Measurements from ENCODE around the gene MALL. TPM values are rescaled to one million over a fixed set of nuclear protein-coding genes. Genes with fewer than 3 reads are reported as not detected.
"Not testable (repeated sequence)": the region's sequence is repeated elsewhere in the genome, so short reads cannot be mapped to it uniquely, and the experiment has no call there.

The MALL gene
- total and polyA plus RNA-seq, 3 experiments from 2014 or later = 0.38 to 0.50 (median 0.47) TPM

GRCh38 chr2:110075896-110076295, 39.7 kb downstream of the MALL start:
- H3K27ac Mint-ChIP-seq; H3K4me1 ChIP-seq (ENCODE audit: insufficient read depth, low read length); H3K36me3 ChIP-seq (ENCODE audit: insufficient read depth, low read length); H3K27me3 ChIP-seq (ENCODE audit: insufficient read depth, low read length, poor library complexity, severe bottlenecking); DNase-seq; CTCF ChIA-PET; H3K4me3 Mint-ChIP-seq; H3K4me1 Mint-ChIP-seq; H3K27me3 Mint-ChIP-seq; POLR2A ChIA-PET; H3K27ac ChIP-seq (ENCODE audit: low read depth, low read length); H3K9me3 ChIP-seq (ENCODE audit: low read length); H3K9me3 Mint-ChIP-seq; H3K4me3 ChIP-seq (ENCODE audit: low read length); H3K36me3 Mint-ChIP-seq: not testable (repeated sequence)

- DNase-seq, CTCF ChIA-PET, H3K27ac Mint-ChIP-seq: not testable (repeated sequence)
Observed at GRCh38 chr2:110069869-110070268, 45.8 kb downstream of the MALL start.

GRCh38 chr2:110068153-110068552, 47.5 kb downstream of the MALL start:
- POLR2A ChIA-PET; H3K27me3 Mint-ChIP-seq; H3K36me3 Mint-ChIP-seq; H3K9me3 Mint-ChIP-seq; H3K27me3 ChIP-seq (ENCODE audit: insufficient read depth, low read length, poor library complexity, severe bottlenecking); H3K27ac ChIP-seq (ENCODE audit: low read depth, low read length); H3K27ac Mint-ChIP-seq; H3K4me1 Mint-ChIP-seq; H3K4me1 ChIP-seq (ENCODE audit: insufficient read depth, low read length); H3K4me3 Mint-ChIP-seq; CTCF ChIA-PET; H3K4me3 ChIP-seq (ENCODE audit: low read length); DNase-seq; H3K36me3 ChIP-seq (ENCODE audit: insufficient read depth, low read length); H3K9me3 ChIP-seq (ENCODE audit: low read length): not testable (repeated sequence)

More at GRCh38 chr2:110069869-110070268, 45.8 kb downstream of the MALL start:
- H3K4me3 Mint-ChIP-seq; H3K27me3 Mint-ChIP-seq; H3K4me1 Mint-ChIP-seq; H3K9me3 ChIP-seq (ENCODE audit: low read length); H3K4me3 ChIP-seq (ENCODE audit: low read length); H3K27ac ChIP-seq (ENCODE audit: low read depth, low read length); POLR2A ChIA-PET; H3K36me3 Mint-ChIP-seq; H3K27me3 ChIP-seq (ENCODE audit: insufficient read depth, low read length, poor library complexity, severe bottlenecking); H3K9me3 Mint-ChIP-seq; H3K4me1 ChIP-seq (ENCODE audit: insufficient read depth, low read length); H3K36me3 ChIP-seq (ENCODE audit: insufficient read depth, low read length): not testable (repeated sequence)

- POLR2A ChIA-PET; H3K27ac Mint-ChIP-seq; H3K36me3 Mint-ChIP-seq; H3K36me3 ChIP-seq (ENCODE audit: insufficient read depth, low read length); DNase-seq; H3K4me1 ChIP-seq (ENCODE audit: insufficient read depth, low read length); H3K27me3 Mint-ChIP-seq; H3K4me1 Mint-ChIP-seq; H3K27me3 ChIP-seq (ENCODE audit: insufficient read depth, low read length, poor library complexity, severe bottlenecking); H3K4me3 Mint-ChIP-seq; H3K9me3 ChIP-seq (ENCODE audit: low read length); H3K9me3 Mint-ChIP-seq; H3K27ac ChIP-seq (ENCODE audit: low read depth, low read length); CTCF ChIA-PET; H3K4me3 ChIP-seq (ENCODE audit: low read length): not testable (repeated sequence)
Observed at GRCh38 chr2:110062332-110062731, 53.3 kb downstream of the MALL start.

GRCh38 chr2:110060550-110060949, 55.1 kb downstream of the MALL start:
- DNase-seq; H3K27me3 Mint-ChIP-seq; H3K27ac Mint-ChIP-seq; H3K4me3 Mint-ChIP-seq; H3K36me3 ChIP-seq (ENCODE audit: insufficient read depth, low read length); H3K9me3 ChIP-seq (ENCODE audit: low read length); H3K27me3 ChIP-seq (ENCODE audit: insufficient read depth, low read length, poor library complexity, severe bottlenecking); H3K4me3 ChIP-seq (ENCODE audit: low read length); CTCF ChIA-PET; POLR2A ChIA-PET; H3K4me1 Mint-ChIP-seq; H3K27ac ChIP-seq (ENCODE audit: low read depth, low read length); H3K36me3 Mint-ChIP-seq; H3K4me1 ChIP-seq (ENCODE audit: insufficient read depth, low read length); H3K9me3 Mint-ChIP-seq: not testable (repeated sequence)

- H3K4me1 Mint-ChIP-seq; H3K36me3 ChIP-seq (ENCODE audit: insufficient read depth, low read length); H3K9me3 ChIP-seq (ENCODE audit: low read length); H3K27me3 Mint-ChIP-seq; H3K36me3 Mint-ChIP-seq; H3K4me3 ChIP-seq (ENCODE audit: low read length); H3K27me3 ChIP-seq (ENCODE audit: insufficient read depth, low read length, poor library complexity, severe bottlenecking); H3K9me3 Mint-ChIP-seq; DNase-seq; H3K4me3 Mint-ChIP-seq; POLR2A ChIA-PET; H3K27ac Mint-ChIP-seq; H3K4me1 ChIP-seq (ENCODE audit: insufficient read depth, low read length); H3K27ac ChIP-seq (ENCODE audit: low read depth, low read length); CTCF ChIA-PET: not testable (repeated sequence)
Observed at GRCh38 chr2:110059694-110060358, 55.8 kb downstream of the MALL start.

GRCh38 chr2:110059009-110059693, 56.5 kb downstream of the MALL start:
- H3K27ac Mint-ChIP-seq; DNase-seq; H3K36me3 Mint-ChIP-seq; H3K27me3 ChIP-seq (ENCODE audit: insufficient read depth, low read length, poor library complexity, severe bottlenecking); H3K4me3 Mint-ChIP-seq; H3K4me1 Mint-ChIP-seq; H3K9me3 ChIP-seq (ENCODE audit: low read length); H3K4me1 ChIP-seq (ENCODE audit: insufficient read depth, low read length); H3K9me3 Mint-ChIP-seq; H3K27me3 Mint-ChIP-seq; H3K4me3 ChIP-seq (ENCODE audit: low read length); H3K27ac ChIP-seq (ENCODE audit: low read depth, low read length); CTCF ChIA-PET; H3K36me3 ChIP-seq (ENCODE audit: insufficient read depth, low read length); POLR2A ChIA-PET: not testable (repeated sequence)

- H3K27me3 ChIP-seq (ENCODE audit: insufficient read depth, low read length, poor library complexity, severe bottlenecking); H3K27ac Mint-ChIP-seq; H3K36me3 ChIP-seq (ENCODE audit: insufficient read depth, low read length); DNase-seq; H3K27ac ChIP-seq (ENCODE audit: low read depth, low read length); H3K27me3 Mint-ChIP-seq; H3K4me1 ChIP-seq (ENCODE audit: insufficient read depth, low read length); H3K36me3 Mint-ChIP-seq; POLR2A ChIA-PET; H3K9me3 Mint-ChIP-seq; CTCF ChIA-PET; H3K4me1 Mint-ChIP-seq; H3K9me3 ChIP-seq (ENCODE audit: low read length); H3K4me3 ChIP-seq (ENCODE audit: low read length); H3K4me3 Mint-ChIP-seq: not testable (repeated sequence)
Observed at GRCh38 chr2:110058034-110058433, 57.6 kb downstream of the MALL start.
